ENCODE results near the gene DOK3. TPM values are rescaled to one million over a fixed set of nuclear protein-coding genes. Genes with fewer than 3 reads are reported as not detected.

DOK3 gene
- total and polyA plus RNA-seq, 2 donors (not counting 3 experiments of a cell fraction or from before 2014, with no cell fraction given), result 4.8 to 5.3 TPM

- Histone ChIP-seq H4K20me1 (replicated peaks; ENCODE audit: control insufficient read depth, extremely low read depth, insufficient read depth, low read length) (no peaks in the 10 kb centered on the region), H3K9me3 (replicated peaks; ENCODE audit: control insufficient read depth, insufficient read depth, low read length) (no peaks in the 10 kb centered on the region), H3K27me3 (ENCODE audit: control insufficient read depth in 2 of 2, insufficient read depth in 2 of 2, low read length in 2 of 2) (no peaks in the 10 kb centered on the region), H3K79me2 (ENCODE audit: control insufficient read depth, insufficient read depth, low read length) (peaks cover 40% of the 10 kb centered on the region), H3K4me2 (ENCODE audit: insufficient read depth, low read length) (peak overlapping the region; percentile 70), H3K4me3 (replicated peaks in 1 of 3; ENCODE audit: insufficient read depth in 1 of 3, low read depth in 1 of 3, low read length in 3 of 3) (peak overlapping the region; percentile 46 to 79 (median 74)), H3K36me3 (ENCODE audit: control insufficient read depth in 2 of 2, extremely low read depth in 1 of 2, insufficient read depth in 2 of 2, low read length in 2 of 2) (peaks cover 5 to 14% of the 10 kb centered on the region in 2 experiments), H2AFZ (ENCODE audit: low read depth, low read length) (no peak overlapping the region), H3K27ac (ENCODE audit: insufficient read depth, low read depth, low read length) (peak overlapping the region; percentile 93), H3K4me1 (ENCODE audit: control insufficient read depth, extremely low read depth, insufficient read depth, low read length) (peaks cover 56% of the 10 kb centered on the region), H3K9ac (replicated peaks; ENCODE audit: extremely low read depth, insufficient read depth, low read length) (peak overlapping the region; percentile 93), H3K9me1 (replicated peaks; ENCODE audit: control insufficient read depth, extremely low read depth, insufficient read depth, low read length) (no peaks in the 10 kb centered on the region)
- ChIA-PET CTCF (interaction anchor here (0.8 to 3.4 kb wide), 13 partner anchors 11 to 186 kb away, joined by 3 to 15 read pairs (median 4); no protein-coding TSS in a partner anchor), POLR2A (interaction anchor here (0.6 to 3.0 kb wide), 7 partner anchors 11 to 69 kb away, joined by 3 to 17 read pairs (median 4); no protein-coding TSS in a partner anchor)
- DNase-seq (ENCODE audit: low read depth, low spot score) (peak; percentile 86), FAIRE-seq (no peak)
- dilution Hi-C loops (cut with MboI; ENCODE audit: extremely low pct_ligation_motif_present, low sequenced_read_pairs), result no loop called here
- BruUV-seq (replicated peaks), result TSS peak; percentile 50
- TF ChIP-seq EZH2 (IDR thresholded peaks at IDR 0.05; ENCODE audit: borderline replicate concordance, low read depth, low read length, severe bottlenecking), result no peak
- TF ChIP-seq POLR2A (IDR thresholded peaks at IDR 0.05; ENCODE audit: low read depth, low read length), result peak; percentile 87
- peak; percentile 17 for TF ChIP-seq FOS (IDR thresholded peaks at IDR 0.05; ENCODE audit: borderline replicate concordance, insufficient read depth, low read length)
- intact Hi-C loops (cut with micrococcal nuclease), result loop anchor here (2.0 to 10.0 kb wide), 4 partner anchors 51 to 961 kb away; partner anchors contain the start of genes N4BP3 and RNF44
Measured at GRCh38 chr5:177495243-177496060, 14.2 kb downstream of the DOK3 start.

- TF ChIP-seq JUN (IDR thresholded peaks at IDR 0.05; ENCODE audit: borderline replicate concordance, insufficient read depth, insufficient read length, low read depth) (peak; percentile 71), MAX (IDR thresholded peaks at IDR 0.05; ENCODE audit: insufficient read depth, insufficient read length) (no peak), CTCF (IDR thresholded peaks at IDR 0.05; ENCODE audit: extremely low read depth in 1 of 2, insufficient read depth in 1 of 2, low read depth in 1 of 2, low read length in 2 of 2) (peak; percentile 20 to 46), FOS (IDR thresholded peaks at IDR 0.05; ENCODE audit: borderline replicate concordance, insufficient read depth, low read length) (peak; percentile 72), MYC (IDR thresholded peaks at IDR 0.05; ENCODE audit: low read depth, low read length) (peak; percentile 8), EZH2 (IDR thresholded peaks at IDR 0.05; ENCODE audit: borderline replicate concordance, low read depth, low read length, severe bottlenecking) (no peak), POLR2AphosphoS5 (IDR thresholded peaks at IDR 0.05; ENCODE audit: insufficient read depth, low read depth, low read length) (peak; percentile 88), GATA2 (IDR thresholded peaks at IDR 0.05; ENCODE audit: insufficient read depth, insufficient read length, low read depth, low read length) (no peak), POLR2A (IDR thresholded peaks at IDR 0.05; ENCODE audit: low read depth, low read length) (no peak)
- intact Hi-C loops (cut with micrococcal nuclease), result loop anchor here (1.0 to 10.0 kb wide), 6 partner anchors 38 to 960 kb away; partner anchors contain the start of genes N4BP3 and RNF44
- peak overlapping the region in 1 of 3 experiments; percentile 9 for H3K4me3 ChIP-seq (replicated peaks in 1 of 3; ENCODE audit: insufficient read depth in 1 of 3, low read depth in 1 of 3, low read length in 3 of 3)
- CTCF ChIA-PET, result interaction anchor here (0.8 to 3.4 kb wide), 11 partner anchors 20 to 124 kb away, joined by 3 to 15 read pairs (median 4); no protein-coding TSS in a partner anchor
- no TSS peak for BruUV-seq (replicated peaks)
- FAIRE-seq, result peak; percentile 99
- H3K9me1 ChIP-seq (replicated peaks; ENCODE audit: control insufficient read depth, extremely low read depth, insufficient read depth, low read length), result no peaks in the 10 kb centered on the region
- H3K9me3 ChIP-seq (replicated peaks; ENCODE audit: control insufficient read depth, insufficient read depth, low read length), result no peaks in the 10 kb centered on the region
- peak overlapping the region; percentile 93 for H3K27ac ChIP-seq (ENCODE audit: insufficient read depth, low read depth, low read length)
- no peaks in the 10 kb centered on the region for H4K20me1 ChIP-seq (replicated peaks; ENCODE audit: control insufficient read depth, extremely low read depth, insufficient read depth, low read length)
- peaks cover 44% of the 10 kb centered on the region for H3K79me2 ChIP-seq (ENCODE audit: control insufficient read depth, insufficient read depth, low read length)
- H3K27me3 ChIP-seq (ENCODE audit: control insufficient read depth in 2 of 2, insufficient read depth in 2 of 2, low read length in 2 of 2), result no peaks in the 10 kb centered on the region
- H3K36me3 ChIP-seq (ENCODE audit: control insufficient read depth in 2 of 2, extremely low read depth in 1 of 2, insufficient read depth in 2 of 2, low read length in 2 of 2), result peaks cover 9 to 22% of the 10 kb centered on the region in 2 experiments
- H2AFZ ChIP-seq (ENCODE audit: low read depth, low read length), result no peak overlapping the region
- peak; percentile 92 for DNase-seq (ENCODE audit: low read depth, low spot score)
- H3K4me1 ChIP-seq (ENCODE audit: control insufficient read depth, extremely low read depth, insufficient read depth, low read length), result peaks cover 57% of the 10 kb centered on the region
- H3K9ac ChIP-seq (replicated peaks; ENCODE audit: extremely low read depth, insufficient read depth, low read length), result peak overlapping the region; percentile 93
- POLR2A ChIA-PET, result interaction anchor here (1.0 to 1.8 kb wide), 5 partner anchors 14 to 69 kb away, joined by 4 to 10 read pairs (median 4); no protein-coding TSS in a partner anchor
- H3K4me2 ChIP-seq (ENCODE audit: insufficient read depth, low read length), result peak overlapping the region; percentile 70
- dilution Hi-C loops (cut with MboI; ENCODE audit: extremely low pct_ligation_motif_present, low sequenced_read_pairs), result no loop called here
Measured at GRCh38 chr5:177494346-177495195, 15.1 kb downstream of the DOK3 start.
